HCT116 (cell line): Measurements from ENCODE around the gene NPY4R2. TPM values are rescaled to one million over a fixed set of nuclear protein-coding genes. Genes with fewer than 3 reads are reported as not detected.
"Not testable (repeated sequence)": the region's sequence is repeated elsewhere in the genome, so short reads cannot be mapped to it uniquely, and the experiment has no call there.

Experiments used
- ATAC-seq: fragments of 200-7000 bp; cut with Tn5 transposase; 2 replicates; pipeline ENCODE4 v1.9.1; 2020; ENCODE audit warnings: mild to moderate bottlenecking, moderate library complexity
- BruUV-seq: library from RNA; stranded (reverse); fragments of 400-500 nt; replicated peaks from 2 replicates; lab custom pipeline; 2021; lab: Mats Ljungman, UMichigan
- CTCF ChIA-PET: fragments of 300-600 bp; sonication (Branson Sonifier 250); formaldehyde crosslinking; loops from one replicate; lab custom pipeline; 2021; ENCODE audit warnings: antibody characterized with exemption; lab: Charles Lee
- POLR2A ChIA-PET: fragments of 300-600, 350-600 bp; sonication (Branson Sonifier 250); formaldehyde crosslinking; loops from one replicate; lab custom pipeline; 2021; ENCODE audit warnings: antibody characterized with exemption; lab: Charles Lee
- RAD21 ChIA-PET, 2 experiments: fragments of 300-600 bp; sonication (Branson Sonifier 250); formaldehyde crosslinking; loops; one replicate each; lab custom pipeline; 2023; ENCODE audit warnings: low total read pairs in 2 of 2; ENCODE audit not compliant: uncharacterized antibody in 2 of 2, unreplicated experiment in 2 of 2, low non-redundant PET in 1 of 2; lab: Charles Lee
- DNase-seq: peaks from one replicate; pipeline ENCODE4 v3.0.0-alpha.2; 2010; ENCODE audit warnings: low read depth, low spot score
- H2AFZ ChIP-seq: fragments of 200-600 bp; shearing (Covaris generic), sonication (generic); 2 replicates; pipeline ENCODE4 v1.6.1; 2017; ENCODE audit warnings: low read depth, mixed run types, mixed read lengths, antibody characterized with exemption, low read length; ENCODE audit not compliant: poor library complexity, severe bottlenecking
- H3K27ac ChIP-seq: 2 replicates; pipeline ENCODE4 v1.5.1; 2012; ENCODE audit warnings: low read depth, low read length
- H3K27me3 ChIP-seq: fragments of 200-600 bp; sonication (generic); 2 replicates; pipeline ENCODE4 v1.6.1; 2016; ENCODE audit warnings: mixed run types, low read length, mixed read lengths; ENCODE audit not compliant: insufficient read depth
- H3K36me3 ChIP-seq, 2 experiments: fragments of 200-500 bp in 1 of 2; fragments of 200-600 bp in 1 of 2; sonication (Bioruptor generic) in 1 of 2; sonication (generic) in 1 of 2; 2 replicates each; pipeline versions ENCODE4 v1.5.1 to v1.6.1; 2014 to 2016; ENCODE audit warnings: low read length in 2 of 2, inconsistent platforms in 1 of 2, mixed read lengths in 1 of 2, mixed run types in 1 of 2; ENCODE audit not compliant: insufficient read depth in 2 of 2, control insufficient read depth in 1 of 2
- H3K4me1 ChIP-seq, 2 experiments: fragments of 200-600 bp in 1 of 2; sonication (generic) in 1 of 2; 2 replicates each; pipeline versions ENCODE4 v1.5.1 to v1.6.1; 2012 to 2017; ENCODE audit warnings: low read length in 2 of 2, inconsistent platforms in 1 of 2, mild to moderate bottlenecking in 1 of 2, mixed read lengths in 1 of 2, mixed run types in 1 of 2, moderate library complexity in 1 of 2; ENCODE audit not compliant: insufficient read depth in 2 of 2, control insufficient read depth in 1 of 2
- H3K4me2 ChIP-seq: fragments of 200-600 bp; sonication (generic); 2 replicates; pipeline ENCODE4 v1.6.1; 2017; ENCODE audit warnings: mixed run types, low read length, mixed read lengths
- H3K4me3 ChIP-seq, 2 experiments: fragments of 200-600 bp in 1 of 2; sonication (generic) in 1 of 2; replicated peaks in 1 of 2; 2 replicates each; pipeline ENCODE4 v1.5.1; 2011 to 2016; ENCODE audit warnings: low read length in 2 of 2, control low read depth in 1 of 2, low read depth in 1 of 2, mild to moderate bottlenecking in 1 of 2, mixed read lengths in 1 of 2, mixed run types in 1 of 2
- H3K79me2 ChIP-seq: fragments of 200-600 bp; sonication (generic); 2 replicates; pipeline ENCODE4 v1.6.1; 2017; ENCODE audit warnings: mild to moderate bottlenecking, mixed run types, low read length, moderate library complexity, mixed read lengths; ENCODE audit not compliant: insufficient read depth
- H3K9ac ChIP-seq: fragments of 200-600 bp; sonication (generic); 2 replicates; pipeline ENCODE4 v1.6.1; 2016; ENCODE audit warnings: low read length, mixed read lengths
- H3K9me2 ChIP-seq: fragments of 200-600 bp; sonication (generic), shearing (Covaris generic); 2 replicates; pipeline ENCODE4 v1.6.1; 2017; ENCODE audit warnings: mixed run types, mild to moderate bottlenecking, moderate library complexity; ENCODE audit not compliant: insufficient read depth
- H3K9me3 ChIP-seq, 2 experiments: fragments of 200-500 bp in 1 of 2; fragments of 200-600 bp in 1 of 2; sonication (Bioruptor generic) in 1 of 2; sonication (generic) in 1 of 2; 2 replicates each; pipeline ENCODE4 v1.6.1; 2014 to 2017; ENCODE audit warnings: low read length in 2 of 2, mixed read lengths in 2 of 2, inconsistent platforms in 1 of 2, low read depth in 1 of 2, mild to moderate bottlenecking in 1 of 2, mixed run types in 1 of 2, moderate library complexity in 1 of 2; ENCODE audit not compliant: control insufficient read depth in 1 of 2, insufficient read depth in 1 of 2
- H4K20me1 ChIP-seq: fragments of 200-600 bp; sonication (generic), shearing (Covaris generic); 2 replicates; pipeline ENCODE4 v1.6.1; 2017; ENCODE audit warnings: mixed run types, mild to moderate bottlenecking, moderate library complexity; ENCODE audit not compliant: insufficient read depth
- intact Hi-C: fragments of 100-400 bp; cut with micrococcal nuclease; formaldehyde crosslinking; loops from 2 replicates; pipeline ENCODE4 v1.10.0; 2022
- total RNA-seq: library from RNA; stranded (reverse); gene quantifications from one replicate; pipeline ENCODE4 v1.2.1, GENCODE V29; 2021; ENCODE audit not compliant: unreplicated experiment

The NPY4R2 gene
- total RNA-seq, 1 experiment from 2014 or later: not detected

GRCh38 chr10:47968988-47969387, 50.5 kb downstream of the NPY4R2 start:
- H3K9me2 ChIP-seq, H2AFZ ChIP-seq, POLR2A ChIA-PET, CTCF ChIA-PET, H3K79me2 ChIP-seq, RAD21 ChIA-PET, H3K4me2 ChIP-seq, H3K9me3 ChIP-seq, H3K36me3 ChIP-seq, DNase-seq, ATAC-seq, H3K27ac ChIP-seq, H3K9ac ChIP-seq, intact Hi-C loops, H4K20me1 ChIP-seq, BruUV-seq, H3K27me3 ChIP-seq, H3K4me3 ChIP-seq, H3K4me1 ChIP-seq: not testable (repeated sequence)

- ATAC-seq, H4K20me1 ChIP-seq, H3K4me2 ChIP-seq, RAD21 ChIA-PET, H2AFZ ChIP-seq, H3K79me2 ChIP-seq, CTCF ChIA-PET, H3K4me3 ChIP-seq, H3K27me3 ChIP-seq, intact Hi-C loops, H3K9me2 ChIP-seq, H3K27ac ChIP-seq, H3K9me3 ChIP-seq, H3K9ac ChIP-seq, POLR2A ChIA-PET, DNase-seq, H3K4me1 ChIP-seq, BruUV-seq, H3K36me3 ChIP-seq: not testable (repeated sequence)
Measured at GRCh38 chr10:47970047-47970446, 51.6 kb downstream of the NPY4R2 start.

DNA sequence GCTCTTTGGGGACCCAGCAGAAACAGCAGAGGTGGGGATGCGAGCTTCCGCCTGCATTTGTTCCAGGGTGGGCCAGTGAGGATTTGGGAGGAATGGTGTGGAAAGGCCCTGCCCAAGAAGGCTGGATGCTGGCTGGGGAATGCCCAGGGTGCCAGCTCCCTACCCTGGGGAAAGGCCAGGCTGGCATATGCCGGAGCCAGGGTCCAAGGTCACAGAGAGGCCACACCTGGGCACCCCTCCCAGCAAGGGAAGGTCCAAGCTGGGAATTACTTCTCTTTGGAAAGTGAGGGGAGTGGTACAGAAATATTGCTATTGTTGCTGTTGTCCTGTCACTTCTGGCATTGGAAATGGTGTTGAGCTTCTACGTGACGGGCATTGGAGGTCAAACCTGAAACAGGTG, 53.1 kb downstream of the NPY4R2 start:
- H3K9me2 ChIP-seq, H3K27ac ChIP-seq, POLR2A ChIA-PET, H3K9ac ChIP-seq, H4K20me1 ChIP-seq, H2AFZ ChIP-seq, H3K79me2 ChIP-seq, H3K36me3 ChIP-seq, H3K4me1 ChIP-seq, H3K4me3 ChIP-seq, ATAC-seq, CTCF ChIA-PET, BruUV-seq, H3K27me3 ChIP-seq, DNase-seq, RAD21 ChIA-PET, H3K9me3 ChIP-seq, H3K4me2 ChIP-seq, intact Hi-C loops: not testable (repeated sequence)

GRCh38 chr10:47972077-47972476, 53.6 kb downstream of the NPY4R2 start:
- POLR2A ChIA-PET, H3K79me2 ChIP-seq, H3K27ac ChIP-seq, BruUV-seq, H3K4me3 ChIP-seq, H2AFZ ChIP-seq, DNase-seq, H3K4me1 ChIP-seq, H3K27me3 ChIP-seq, CTCF ChIA-PET, H3K9me3 ChIP-seq, H3K4me2 ChIP-seq, H3K9me2 ChIP-seq, ATAC-seq, H3K36me3 ChIP-seq, RAD21 ChIA-PET, H4K20me1 ChIP-seq, intact Hi-C loops, H3K9ac ChIP-seq: not testable (repeated sequence)
